Hippocampal formation (tissue), 2 donors: Measurements from ENCODE around the gene BDKRB2.

ENCODE experiments used
- DNase-seq, 2 donors: peaks; one replicate each; lab custom pipeline; 2025; lab: John Stamatoyannopoulos, UW

BDKRB2 gene

GRCh38 chr14:96198430-96199130 lies 6.1 kb upstream of the BDKRB2 start:
- no peak for DNase-seq

- DNase-seq, result no peak
Measured at GRCh38 chr14:96201157-96201556, 3.5 kb upstream of the BDKRB2 start.

- DNase-seq, result no peak
Measured at GRCh38 chr14:96201965-96202364, 2.7 kb upstream of the BDKRB2 start.

- DNase-seq, result no peak
Measured at GRCh38 chr14:96202441-96203094, 2.1 kb upstream of the BDKRB2 start.

GRCh38 chr14:96203116-96203515 lies 1.5 kb upstream of the BDKRB2 start:
- no peak for DNase-seq

GRCh38 chr14:96203635-96204034 lies 1.0 kb upstream of the BDKRB2 start:
- DNase-seq, result no peak

- DNase-seq, result no peak
Measured at GRCh38 chr14:96205059-96205977, 679 bp downstream of the BDKRB2 start.

- no peak for DNase-seq
Measured at GRCh38 chr14:96205978-96206360, 1.3 kb downstream of the BDKRB2 start.

GRCh38 chr14:96206461-96206860 lies 1.8 kb downstream of the BDKRB2 start:
- no peak for DNase-seq

- DNase-seq, result no peak
Measured at GRCh38 chr14:96207686-96208085, 3.0 kb downstream of the BDKRB2 start.

GRCh38 chr14:96208739-96209138 lies 4.1 kb downstream of the BDKRB2 start:
- no peak for DNase-seq

- DNase-seq, result no peak
Measured at GRCh38 chr14:96212140-96212539, 7.5 kb downstream of the BDKRB2 start.

GRCh38 chr14:96212896-96213295 lies 8.3 kb downstream of the BDKRB2 start:
- DNase-seq, result no peak

GRCh38 chr14:96213871-96214465 lies 9.3 kb downstream of the BDKRB2 start:
- no peak for DNase-seq

GRCh38 chr14:96214793-96215192 lies 10.2 kb downstream of the BDKRB2 start:
- DNase-seq, result no peak

GRCh38 chr14:96215452-96216244 lies 11.0 kb downstream of the BDKRB2 start:
- no peak for DNase-seq

- DNase-seq, result no peak
Measured at GRCh38 chr14:96216627-96217026, 12.0 kb downstream of the BDKRB2 start.

GRCh38 chr14:96217376-96217913 lies 12.8 kb downstream of the BDKRB2 start:
- DNase-seq, result no peak

GRCh38 chr14:96221109-96221650 lies 16.5 kb downstream of the BDKRB2 start:
- DNase-seq, result no peak

GRCh38 chr14:96221841-96222240 lies 17.2 kb downstream of the BDKRB2 start:
- DNase-seq, result no peak
